ENCODE data around the gene TAF11L11.
"Not testable (repeated sequence)": the region's sequence is repeated elsewhere in the genome, so short reads cannot be mapped to it uniquely, and the experiment has no call there.

Gene TAF11L11

DNA sequence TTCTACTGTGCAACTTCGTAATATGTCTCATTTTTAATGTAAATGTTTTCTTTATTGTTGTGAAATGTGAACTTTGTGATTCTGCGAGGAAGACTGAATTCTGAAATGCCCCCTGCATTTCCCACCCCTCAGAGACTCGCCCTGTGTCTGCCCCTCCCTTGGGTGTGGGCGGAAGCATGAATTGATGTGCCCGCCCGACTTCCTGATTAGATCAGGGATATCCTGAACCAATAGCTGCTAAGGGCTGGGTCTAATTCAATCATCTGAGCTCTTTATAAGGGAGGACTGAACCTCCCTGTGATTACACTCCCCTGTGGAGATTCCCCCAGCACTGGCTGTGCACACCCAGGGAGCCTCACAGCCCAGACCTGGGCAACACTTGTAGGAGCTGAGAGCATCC lies at the start of gene TAF11L11:
TSS of gene TAF11L11 (plus strand) at position 304 of the 400 bp plus-strand sequence.
- not testable (repeated sequence) for DNase-seq

DNA sequence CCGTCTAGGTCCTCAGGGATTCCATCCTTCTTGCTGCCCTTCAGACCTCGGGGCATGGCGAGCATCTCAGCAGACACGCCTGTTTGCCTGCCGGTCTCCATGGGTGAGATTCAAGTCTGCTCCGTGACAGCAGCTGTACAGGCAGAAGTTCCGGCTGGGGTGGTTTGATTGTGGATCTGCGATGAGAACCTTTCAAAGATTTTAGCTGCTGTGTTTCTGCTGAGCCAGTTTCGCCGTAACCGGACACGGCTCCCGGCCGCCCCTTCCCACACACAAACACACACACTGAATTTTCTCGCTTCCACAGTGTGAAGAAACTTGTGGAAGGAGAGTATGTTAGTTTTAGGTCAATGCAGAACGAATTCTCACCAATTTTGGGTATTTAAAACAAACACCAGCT lies 18.3 kb upstream of the TAF11L11 start, which contains the start of gene TAF11L7:
TSS of gene TAF11L7 (minus strand) at position 101 of the 400 bp plus-strand sequence.
- DNase-seq, result not testable (repeated sequence)

DNA sequence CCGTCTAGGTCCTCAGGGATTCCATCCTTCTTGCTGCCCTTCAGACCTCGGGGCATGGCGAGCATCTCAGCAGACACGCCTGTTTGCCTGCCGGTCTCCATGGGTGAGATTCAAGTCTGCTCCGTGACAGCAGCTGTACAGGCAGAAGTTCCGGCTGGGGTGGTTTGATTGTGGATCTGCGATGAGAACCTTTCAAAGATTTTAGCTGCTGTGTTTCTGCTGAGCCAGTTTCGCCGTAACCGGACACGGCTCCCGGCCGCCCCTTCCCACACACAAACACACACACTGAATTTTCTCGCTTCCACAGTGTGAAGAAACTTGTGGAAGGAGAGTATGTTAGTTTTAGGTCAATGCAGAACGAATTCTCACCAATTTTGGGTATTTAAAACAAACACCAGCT lies 13.1 kb upstream of the TAF11L11 start, which contains the start of gene TAF11L8:
TSS of gene TAF11L8 (minus strand) at position 101 of the 400 bp plus-strand sequence.
- not testable (repeated sequence) for DNase-seq

DNA sequence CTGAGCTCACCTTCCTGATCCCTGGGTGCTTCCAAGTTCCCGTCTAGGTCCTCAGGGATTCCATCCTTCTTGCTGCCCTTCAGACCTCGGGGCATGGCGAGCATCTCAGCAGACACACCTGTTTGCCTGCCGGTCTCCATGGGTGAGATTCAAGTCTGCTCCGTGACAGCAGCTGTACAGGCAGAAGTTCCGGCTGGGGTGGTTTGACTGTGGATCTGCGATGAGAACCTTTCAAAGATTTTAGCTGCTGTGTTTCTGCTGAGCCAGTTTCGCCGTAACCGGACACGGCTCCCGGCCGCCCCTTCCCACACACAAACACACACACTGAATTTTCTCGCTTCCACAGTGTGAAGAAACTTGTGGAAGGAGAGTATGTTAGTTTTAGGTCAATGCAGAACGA lies 9.7 kb upstream of the TAF11L11 start, which contains the start of gene TAF11L9:
TSS of gene TAF11L9 (minus strand) at position 140 of the 400 bp plus-strand sequence.
- DNase-seq, result not testable (repeated sequence)

DNA sequence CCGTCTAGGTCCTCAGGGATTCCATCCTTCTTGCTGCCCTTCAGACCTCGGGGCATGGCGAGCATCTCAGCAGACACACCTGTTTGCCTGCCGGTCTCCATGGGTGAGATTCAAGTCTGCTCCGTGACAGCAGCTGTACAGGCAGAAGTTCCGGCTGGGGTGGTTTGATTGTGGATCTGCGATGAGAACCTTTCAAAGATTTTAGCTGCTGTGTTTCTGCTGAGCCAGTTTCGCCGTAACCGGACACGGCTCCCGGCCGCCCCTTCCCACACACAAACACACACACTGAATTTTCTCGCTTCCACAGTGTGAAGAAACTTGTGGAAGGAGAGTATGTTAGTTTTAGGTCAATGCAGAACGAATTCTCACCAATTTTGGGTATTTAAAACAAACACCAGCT lies 6.3 kb upstream of the TAF11L11 start, which contains the start of gene TAF11L10:
TSS of gene TAF11L10 (minus strand) at position 101 of the 400 bp plus-strand sequence.
- DNase-seq, result not testable (repeated sequence)

DNA sequence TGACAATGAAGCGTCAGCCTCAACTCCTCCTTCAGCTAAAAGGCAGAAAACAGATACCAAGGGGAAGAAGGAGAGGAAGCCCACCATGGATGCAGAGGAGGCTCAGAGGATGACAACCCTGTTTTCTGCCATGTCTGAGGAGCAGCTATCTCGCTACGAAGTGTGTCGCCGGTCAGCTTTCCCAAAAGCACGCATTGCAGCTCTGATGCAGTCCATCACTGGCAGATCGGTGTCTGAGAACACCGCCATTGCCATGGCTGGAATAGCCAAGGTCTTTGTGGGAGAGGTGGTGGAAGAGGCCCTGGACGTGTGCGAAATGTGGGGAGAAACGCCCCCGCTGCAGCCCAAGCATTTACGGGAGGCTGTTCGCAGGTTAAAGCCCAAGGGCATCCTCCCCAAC lies 968 bp downstream of the TAF11L11 start:
- DNase-seq, result no peak

DNA sequence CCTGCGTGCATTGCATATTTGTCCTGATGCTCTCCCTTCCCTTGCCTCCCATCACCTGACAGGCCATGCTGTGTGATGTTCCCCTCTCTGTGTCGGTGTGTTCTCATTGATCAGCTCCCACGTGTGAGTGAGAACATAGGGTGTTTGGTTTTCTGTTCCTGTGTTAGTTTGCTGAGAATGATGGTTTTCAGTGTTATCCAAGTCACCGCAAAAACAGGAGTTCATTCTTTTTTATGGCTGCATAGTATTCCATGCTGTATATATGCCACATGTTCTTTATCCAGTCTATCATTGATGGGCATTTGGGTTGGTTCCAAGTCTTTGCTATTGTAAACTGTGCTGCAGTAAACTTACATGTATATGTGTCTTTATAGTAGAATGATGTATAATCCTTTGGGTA lies 3.5 kb downstream of the TAF11L11 start:
- not testable (repeated sequence) for DNase-seq

DNA sequence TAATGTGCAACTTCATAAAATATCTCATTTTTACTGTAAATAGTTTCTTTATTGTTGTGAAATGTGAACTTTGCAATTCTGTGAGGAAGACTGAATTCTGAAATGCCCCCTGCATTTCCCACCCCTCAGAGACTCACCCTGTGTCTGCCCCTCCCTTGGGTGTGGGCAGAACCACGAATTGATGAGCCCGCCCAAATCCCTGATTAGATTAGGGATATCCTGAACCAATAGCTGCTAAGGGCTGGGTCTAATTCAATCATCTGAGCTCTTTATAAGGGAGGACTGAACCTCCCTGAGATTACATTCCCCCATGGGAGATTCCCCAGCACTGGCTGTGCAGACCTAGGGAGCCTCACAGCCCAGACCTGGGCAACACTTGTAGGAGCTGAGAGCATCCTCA lies 6.1 kb downstream of the TAF11L11 start, which contains the start of gene TAF11L12:
TSS of gene TAF11L12 (plus strand) at position 301 of the 400 bp plus-strand sequence.
- not testable (repeated sequence) for DNase-seq

DNA sequence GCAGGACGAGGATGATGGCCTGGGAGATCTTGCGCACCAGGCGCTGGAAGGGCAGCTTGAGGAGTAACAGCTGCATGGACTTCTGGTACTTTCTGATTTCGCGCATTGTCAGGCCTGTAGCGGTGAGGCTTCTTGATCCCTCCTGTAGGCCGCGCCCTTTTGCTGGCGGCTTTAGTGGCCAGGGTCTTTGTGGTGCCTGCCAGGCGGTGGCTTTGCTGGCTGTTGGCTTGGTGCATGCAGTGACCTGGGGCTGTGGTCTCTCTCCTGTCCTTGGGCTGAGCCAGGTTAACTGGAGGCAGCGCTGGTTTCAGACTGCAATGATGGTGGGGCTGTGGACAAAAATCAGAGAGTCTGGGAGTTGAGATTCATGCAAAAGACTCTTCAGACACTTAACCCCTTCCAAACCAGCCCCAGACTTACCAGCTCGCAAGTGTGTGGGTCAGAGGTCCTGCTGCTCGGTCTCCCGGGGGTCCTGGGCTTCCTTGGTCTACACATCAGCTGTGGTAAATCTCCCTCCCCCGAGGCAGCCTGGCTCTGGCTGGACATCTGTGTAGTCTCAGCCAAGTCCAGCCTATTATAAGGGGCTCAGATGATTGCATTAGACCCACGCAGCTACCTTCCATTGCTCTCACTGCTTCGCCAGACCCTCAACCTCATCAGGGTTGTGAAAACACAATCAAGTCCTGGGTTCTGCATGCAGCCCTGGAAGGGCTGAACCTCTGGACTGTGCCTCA lies 11.1 kb downstream of the TAF11L11 start:
- no peak for DNase-seq

DNA sequence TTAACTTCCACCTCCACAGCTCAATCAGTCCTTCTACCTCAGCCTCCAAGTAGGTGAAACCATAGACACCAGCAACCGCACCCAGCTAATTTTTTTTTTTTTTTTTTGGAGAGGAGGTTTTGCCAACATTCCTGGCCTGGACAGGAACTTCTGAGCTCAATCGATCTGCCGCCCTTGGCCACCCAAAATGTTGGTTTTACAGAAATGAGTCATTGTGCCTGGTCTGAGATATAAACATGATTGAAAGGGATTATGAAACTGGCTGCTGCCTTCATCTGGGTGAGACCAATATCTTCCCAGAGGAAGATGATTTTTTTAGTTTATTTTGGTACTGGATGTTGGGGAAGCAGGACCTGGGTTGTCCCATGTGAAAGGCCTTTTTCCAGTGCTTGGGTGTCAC lies 15.4 kb downstream of the TAF11L11 start:
- DNase-seq, result no peak

DNA sequence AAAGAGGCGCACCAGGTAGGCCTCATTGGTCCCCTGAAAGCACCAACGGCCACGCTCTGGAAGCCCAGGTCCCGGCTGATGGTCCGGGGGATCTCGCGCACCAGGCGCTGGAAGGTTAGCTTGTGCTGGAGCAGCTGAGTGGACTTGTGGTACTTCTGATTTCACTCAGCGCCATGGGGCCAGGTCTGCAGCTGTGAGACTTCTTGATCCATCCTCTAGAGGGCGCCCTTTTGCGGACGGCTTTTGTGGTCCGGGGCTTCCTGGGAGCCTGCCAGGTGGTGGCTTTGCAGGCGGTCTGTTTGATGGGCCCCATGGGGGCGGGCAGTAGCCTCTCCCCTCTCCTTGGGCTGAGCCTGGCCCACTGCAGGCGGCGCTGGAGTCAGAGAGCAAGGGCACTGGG lies 16.6 kb downstream of the TAF11L11 start:
- DNase-seq, result no peak

DNA sequence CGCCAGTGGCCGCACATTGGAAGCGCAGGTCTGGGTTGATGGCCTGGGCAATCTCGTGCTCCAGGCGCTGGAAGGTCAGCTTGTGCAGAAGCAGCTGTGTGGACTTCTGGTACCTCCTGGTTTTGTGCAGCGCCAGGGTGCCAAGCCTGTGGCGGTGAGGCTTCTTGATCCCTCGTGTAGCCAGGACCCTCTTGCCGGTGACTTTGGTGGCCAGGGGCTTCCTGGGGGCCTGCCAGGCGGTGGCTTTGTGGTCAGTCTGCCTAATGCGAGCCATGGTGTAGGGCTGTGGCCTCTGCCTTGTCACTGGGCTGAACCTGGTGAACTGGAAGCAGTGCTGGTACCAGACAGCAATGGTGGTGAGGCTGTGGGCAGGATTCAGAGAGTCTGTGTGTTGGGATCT lies 21.7 kb downstream of the TAF11L11 start:
- no peak for DNase-seq

DNA sequence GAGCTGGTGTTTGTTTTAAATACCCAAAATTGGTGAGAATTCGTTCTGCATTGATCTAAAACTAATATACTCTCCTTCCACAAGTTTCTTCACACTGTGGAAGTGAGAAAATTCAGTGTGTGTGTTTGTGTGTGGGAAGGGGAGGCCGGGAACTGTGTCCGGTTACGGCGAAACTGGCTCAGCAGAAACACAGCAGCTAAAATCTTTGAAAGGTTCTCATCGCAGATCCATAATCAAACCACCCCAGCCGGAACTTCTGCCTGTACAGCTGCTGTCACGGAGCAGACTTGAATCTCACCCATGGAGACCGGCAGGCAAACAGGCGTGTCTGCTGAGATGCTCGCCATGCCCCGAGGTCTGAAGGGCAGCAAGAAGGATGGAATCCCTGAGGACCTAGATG lies 27.8 kb downstream of the TAF11L11 start, which contains the start of gene TAF11L13:
TSS of gene TAF11L13 (plus strand) at position 301 of the 400 bp plus-strand sequence.
- DNase-seq, result not testable (repeated sequence)

DNA sequence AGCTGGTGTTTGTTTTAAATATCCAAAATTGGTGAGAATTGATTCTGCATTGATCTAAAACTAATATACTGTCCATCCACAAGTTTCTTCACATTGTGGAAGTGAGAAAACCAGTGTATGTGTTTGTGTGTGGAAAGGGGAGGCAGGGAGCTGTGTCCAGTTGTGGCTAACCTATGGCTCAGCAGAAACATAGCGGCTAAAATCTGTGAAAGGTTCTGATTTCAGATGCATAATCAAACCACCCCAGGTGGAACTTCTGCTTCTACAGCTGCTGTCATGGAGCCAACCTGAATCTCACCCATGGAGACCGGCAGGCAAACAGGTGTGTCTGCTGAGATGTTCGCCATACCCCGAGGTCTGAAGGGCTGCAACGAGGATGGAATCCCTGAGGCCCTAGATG lies 30.2 kb downstream of the TAF11L11 start, which contains the start of gene TAF11L14:
TSS of gene TAF11L14 (plus strand) at position 301 of the 400 bp plus-strand sequence.
- no peak for DNase-seq

DNA sequence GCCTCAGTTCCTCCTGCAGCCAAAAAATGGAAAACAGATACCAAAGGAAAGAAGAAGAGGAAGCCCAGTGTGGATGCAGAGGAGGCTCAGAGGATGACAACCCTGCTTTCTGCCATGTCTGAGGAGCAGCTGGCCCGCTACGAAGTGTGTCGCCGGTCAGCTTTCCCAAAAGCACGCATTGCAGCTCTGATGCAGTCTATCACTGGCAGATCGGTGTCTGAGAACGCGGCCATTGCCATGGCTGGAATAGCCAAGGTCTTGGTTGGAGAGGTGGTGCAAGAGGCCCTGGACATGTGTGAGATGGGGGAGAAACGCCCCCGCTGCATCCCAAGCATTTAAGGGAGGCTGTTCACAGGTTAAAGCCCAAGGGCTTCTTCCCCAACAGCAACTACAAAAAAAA lies 45.2 kb downstream of the TAF11L11 start:
- not testable (repeated sequence) for DNase-seq

DNA sequence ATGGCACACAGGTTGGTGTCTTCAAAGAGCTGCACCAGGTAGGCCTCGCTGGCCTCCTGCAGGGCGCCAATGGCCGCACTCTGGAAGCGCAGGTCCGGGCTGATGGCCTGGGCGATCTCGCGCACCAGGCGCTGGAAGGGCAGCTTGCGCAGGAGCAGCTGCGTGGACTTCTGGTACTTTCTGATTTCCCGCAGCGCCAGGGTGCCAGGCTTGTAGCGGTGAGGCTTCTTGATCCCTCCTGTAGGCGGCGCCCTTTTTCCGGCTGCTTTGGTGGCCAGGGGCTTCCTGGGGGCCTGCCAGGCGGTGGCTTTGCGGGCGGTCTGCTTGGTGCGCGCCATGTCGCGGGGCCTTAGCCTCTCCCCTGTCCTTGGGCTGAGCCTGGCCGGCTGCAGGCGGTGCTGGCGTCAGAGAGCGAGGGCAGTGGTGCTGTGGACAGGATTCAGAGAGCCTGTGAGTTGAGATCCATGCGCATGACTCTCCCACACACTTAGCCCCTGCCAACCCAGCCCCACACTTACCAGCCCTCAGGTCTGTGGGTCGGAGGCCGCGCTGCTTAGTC lies 51.3 kb downstream of the TAF11L11 start:
- not testable (repeated sequence) for DNase-seq
